Endothelial cell of umbilical vein (primary cell): ENCODE data around the gene LUC7L.

Experiments used
- MYC ChIP-seq: IDR thresholded peaks from one replicate; pipeline ENCODE4 v1.6.1; 2011; ENCODE audit warnings: mild to moderate bottlenecking, low read depth, low read length
- TF ChIP-seq, protein P1 (sequence below), 2 donors: IDR thresholded peaks; 1 replicate in 1 of 2; 2 replicates in 1 of 2; pipeline ENCODE4 v1.5.1; 2011; ENCODE audit warnings: low read length in 2 of 2, mild to moderate bottlenecking in 2 of 2, moderate library complexity in 2 of 2, control low read depth in 1 of 2, inconsistent platforms in 1 of 2, low read depth in 1 of 2; ENCODE audit not compliant: insufficient read depth in 1 of 2; ENCODE audit errors: extremely low read depth in 1 of 2

DNA sequence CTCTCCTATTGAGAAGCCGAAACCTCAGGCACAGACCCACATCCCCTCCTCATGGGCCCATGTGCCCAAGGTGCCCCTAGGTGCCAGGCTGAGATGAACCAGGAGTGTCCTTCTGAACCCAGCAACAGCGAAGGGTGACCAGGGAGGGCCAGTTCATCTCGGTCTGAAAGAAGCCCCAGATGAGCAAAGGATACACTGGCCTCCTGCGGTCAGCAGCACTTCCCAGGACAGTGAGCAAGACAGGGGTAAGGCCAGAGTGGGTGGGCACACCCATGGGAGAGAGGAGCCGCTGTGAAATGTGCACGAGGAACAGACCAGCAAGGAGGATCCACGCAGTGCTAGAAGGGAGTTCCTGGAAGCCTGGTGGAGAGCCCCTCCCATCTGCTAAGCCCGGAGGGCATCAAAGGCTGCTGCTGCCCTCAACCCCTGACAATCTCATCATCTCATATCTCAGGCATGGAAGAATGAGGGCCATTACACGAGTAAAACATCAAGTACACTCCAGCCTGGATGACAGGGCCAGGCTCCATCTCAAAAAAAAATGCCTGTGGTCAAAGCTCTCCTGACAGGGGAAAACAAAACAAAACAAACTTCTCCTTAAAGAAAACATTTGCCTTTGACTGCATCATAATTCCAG, 80.1 kb downstream of the LUC7L start:
- TF ChIP-seq, protein P1, sequence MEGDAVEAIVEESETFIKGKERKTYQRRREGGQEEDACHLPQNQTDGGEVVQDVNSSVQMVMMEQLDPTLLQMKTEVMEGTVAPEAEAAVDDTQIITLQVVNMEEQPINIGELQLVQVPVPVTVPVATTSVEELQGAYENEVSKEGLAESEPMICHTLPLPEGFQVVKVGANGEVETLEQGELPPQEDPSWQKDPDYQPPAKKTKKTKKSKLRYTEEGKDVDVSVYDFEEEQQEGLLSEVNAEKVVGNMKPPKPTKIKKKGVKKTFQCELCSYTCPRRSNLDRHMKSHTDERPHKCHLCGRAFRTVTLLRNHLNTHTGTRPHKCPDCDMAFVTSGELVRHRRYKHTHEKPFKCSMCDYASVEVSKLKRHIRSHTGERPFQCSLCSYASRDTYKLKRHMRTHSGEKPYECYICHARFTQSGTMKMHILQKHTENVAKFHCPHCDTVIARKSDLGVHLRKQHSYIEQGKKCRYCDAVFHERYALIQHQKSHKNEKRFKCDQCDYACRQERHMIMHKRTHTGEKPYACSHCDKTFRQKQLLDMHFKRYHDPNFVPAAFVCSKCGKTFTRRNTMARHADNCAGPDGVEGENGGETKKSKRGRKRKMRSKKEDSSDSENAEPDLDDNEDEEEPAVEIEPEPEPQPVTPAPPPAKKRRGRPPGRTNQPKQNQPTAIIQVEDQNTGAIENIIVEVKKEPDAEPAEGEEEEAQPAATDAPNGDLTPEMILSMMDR (IDR thresholded peaks at IDR 0.05; ENCODE audit: extremely low read depth in 1 of 2, insufficient read depth in 1 of 2, low read depth in 1 of 2, low read length in 2 of 2), result no peak
- TF ChIP-seq MYC, result no peak
